ENCODE data around the gene PRKCA.

Gene PRKCA

GRCh38 chr17:66746736-66747135 is 444.3 kb downstream of the PRKCA start:
- DNase-seq (ENCODE audit: low spot score) = no peak

- DNase-seq (ENCODE audit: low spot score) = no peak
These were observed 445.3 kb downstream of the PRKCA start for GRCh38 chr17:66747578-66748275.

- no peak for DNase-seq (ENCODE audit: low spot score)
These were observed 446.2 kb downstream of the PRKCA start for GRCh38 chr17:66748578-66748977.

- no peak for DNase-seq (ENCODE audit: low spot score)
These were observed 446.9 kb downstream of the PRKCA start for GRCh38 chr17:66749217-66749832.

GRCh38 chr17:66750116-66750515 is 447.7 kb downstream of the PRKCA start:
- no peak for DNase-seq (ENCODE audit: low spot score)

GRCh38 chr17:66750781-66751543 is 448.5 kb downstream of the PRKCA start:
- no peak for DNase-seq (ENCODE audit: low spot score)

- DNase-seq (ENCODE audit: low spot score) = no peak
These were observed 449.4 kb downstream of the PRKCA start for GRCh38 chr17:66751771-66752170.

GRCh38 chr17:66752411-66752810 is 450.0 kb downstream of the PRKCA start:
- DNase-seq (ENCODE audit: low spot score) = no peak

GRCh38 chr17:66753126-66753920 is 450.9 kb downstream of the PRKCA start:
- DNase-seq (ENCODE audit: low spot score) = no peak

GRCh38 chr17:66755101-66755943 is 452.9 kb downstream of the PRKCA start:
- no peak for DNase-seq (ENCODE audit: low spot score)

- DNase-seq (ENCODE audit: low spot score) = no peak
These were observed 453.5 kb downstream of the PRKCA start for GRCh38 chr17:66755944-66756290.

GRCh38 chr17:66760324-66760723 is 457.9 kb downstream of the PRKCA start:
- no peak for DNase-seq (ENCODE audit: low spot score)

GRCh38 chr17:66762276-66762675 is 459.9 kb downstream of the PRKCA start:
- DNase-seq (ENCODE audit: low spot score) = no peak

- no peak for DNase-seq (ENCODE audit: low spot score)
These were observed 460.6 kb downstream of the PRKCA start for GRCh38 chr17:66763056-66763455.

GRCh38 chr17:66764506-66764905 is 462.1 kb downstream of the PRKCA start:
- DNase-seq (ENCODE audit: low spot score) = no peak

- DNase-seq (ENCODE audit: low spot score) = no peak
These were observed 464.9 kb downstream of the PRKCA start for GRCh38 chr17:66767154-66767933.

GRCh38 chr17:66769911-66770310 is 467.5 kb downstream of the PRKCA start:
- no peak for DNase-seq (ENCODE audit: low spot score)

- DNase-seq (ENCODE audit: low spot score) = no peak
These were observed 469.9 kb downstream of the PRKCA start for GRCh38 chr17:66772148-66772812.

- DNase-seq (ENCODE audit: low spot score) = no peak
These were observed 472.9 kb downstream of the PRKCA start for GRCh38 chr17:66775271-66775670.

GRCh38 chr17:66775881-66776400 is 473.5 kb downstream of the PRKCA start:
- DNase-seq (ENCODE audit: low spot score) = no peak
